GM18499 (cell line): Measurements from ENCODE around the gene EGFL8.
"Not testable (repeated sequence)": the region's sequence is repeated elsewhere in the genome, so short reads cannot be mapped to it uniquely, and the experiment has no call there.

Experiments used
- ATAC-seq: cut with Tn5 transposase; IDR thresholded peaks from one replicate; pipeline ENCODE4 v1.9.1; 2021; ENCODE audit warnings: moderate number of reproducible peaks; ENCODE audit not compliant: insufficient read depth, unreplicated experiment

The EGFL8 gene

DNA sequence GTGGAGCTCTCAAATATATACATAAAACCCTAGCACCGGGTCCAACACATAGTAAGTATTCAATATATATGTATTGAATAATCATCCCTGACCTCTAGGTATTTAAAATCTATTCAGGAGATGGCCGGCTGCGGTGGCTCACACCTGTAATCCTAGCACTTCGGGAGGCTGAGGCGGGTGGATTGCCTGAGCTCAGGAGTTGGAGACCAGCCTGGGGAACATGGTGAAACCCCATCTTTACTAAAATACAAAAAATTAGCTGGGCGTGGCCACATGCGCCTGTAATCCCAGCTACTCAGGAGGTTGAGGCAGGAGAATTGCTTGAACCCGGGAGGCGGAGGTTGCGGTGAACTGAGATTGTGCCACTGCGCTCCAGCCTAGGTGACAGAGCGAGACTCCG lies 28.7 kb downstream of the EGFL8 start:
- not testable (repeated sequence) for ATAC-seq

GRCh38 chr6:32194388-32194787 lies 30.0 kb downstream of the EGFL8 start:
- ATAC-seq, result no peak

DNA sequence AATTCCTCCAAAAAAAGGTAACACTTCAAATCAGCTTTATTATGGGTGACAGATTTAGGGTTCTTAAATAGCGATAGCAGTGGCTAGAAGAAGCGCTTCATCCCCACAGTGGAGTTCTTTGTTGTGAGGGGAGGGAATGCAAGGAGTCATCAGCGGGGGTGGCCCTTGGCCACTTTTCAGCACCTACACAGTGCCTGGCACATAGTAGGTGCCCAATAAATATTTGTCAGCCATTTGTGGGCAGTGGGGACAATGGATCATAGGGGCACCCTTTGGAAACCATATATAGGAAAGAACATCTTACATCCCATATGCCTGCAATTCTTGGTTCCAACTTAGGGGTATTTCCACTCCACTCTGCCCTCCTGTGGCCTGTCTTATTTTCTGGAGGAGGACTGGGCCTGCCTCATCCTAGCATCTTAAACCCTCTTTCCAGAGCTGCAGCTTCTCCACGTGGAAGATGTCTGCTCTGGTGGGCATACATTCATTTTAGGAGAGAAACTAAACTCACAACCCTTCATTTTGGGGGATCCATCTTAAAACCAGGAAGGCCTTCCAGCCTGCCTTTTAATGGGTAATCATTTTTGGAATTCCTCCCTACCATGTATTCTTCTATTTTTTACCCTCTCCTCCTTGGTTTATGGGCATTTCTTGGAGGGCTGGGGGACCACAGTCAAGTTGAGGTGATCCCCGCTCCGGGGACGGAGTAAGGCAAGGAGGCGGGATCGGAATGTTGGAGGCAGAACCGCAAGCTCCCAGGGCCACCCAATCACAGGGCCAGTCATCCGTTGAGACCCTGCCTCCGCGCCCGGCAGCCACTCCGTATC lies 30.6 kb downstream of the EGFL8 start:
- no peak for ATAC-seq

- ATAC-seq, result peak; percentile 60
Measured at GRCh38 chr6:32195652-32195901, 31.2 kb downstream of the EGFL8 start.

DNA sequence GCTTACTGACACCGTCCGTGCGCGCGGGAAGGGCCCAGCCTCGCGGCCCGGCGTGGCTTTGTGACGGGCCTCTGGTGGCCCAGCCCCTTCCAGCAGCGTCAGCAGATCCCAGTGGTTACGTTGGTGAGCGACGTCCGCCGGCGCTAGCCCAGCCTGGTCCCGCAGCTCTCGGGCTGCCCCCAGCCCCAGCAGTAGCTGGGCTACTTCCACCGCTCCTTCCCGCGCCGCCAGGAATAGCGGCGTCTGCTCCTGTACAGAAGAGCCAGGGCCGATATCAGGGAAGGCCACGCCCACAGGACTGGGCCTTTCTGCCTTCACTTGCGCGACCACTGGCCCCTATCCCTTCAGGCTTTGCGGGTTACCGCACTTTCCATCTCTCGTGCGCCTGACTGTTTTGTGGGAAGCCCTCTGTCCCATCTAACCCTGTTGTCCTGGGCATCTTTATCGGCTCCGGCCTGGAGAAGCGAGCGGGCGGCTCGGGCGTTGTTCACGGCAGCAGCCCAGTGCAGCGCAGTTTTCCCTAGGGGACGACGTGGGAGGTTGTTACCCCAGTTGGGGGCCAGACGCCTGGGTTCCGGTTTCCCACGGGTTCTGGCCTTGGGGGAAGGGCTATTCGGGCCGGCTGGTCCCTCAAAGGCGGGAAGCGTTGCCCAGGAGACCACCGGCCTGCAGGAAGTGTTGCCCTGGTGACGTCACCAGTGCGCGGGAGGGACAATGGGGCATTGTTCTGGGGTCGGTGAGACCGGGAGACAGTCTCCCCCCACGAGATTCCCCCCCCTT lies 31.7 kb downstream of the EGFL8 start:
- ATAC-seq, result peak; percentile 8

DNA sequence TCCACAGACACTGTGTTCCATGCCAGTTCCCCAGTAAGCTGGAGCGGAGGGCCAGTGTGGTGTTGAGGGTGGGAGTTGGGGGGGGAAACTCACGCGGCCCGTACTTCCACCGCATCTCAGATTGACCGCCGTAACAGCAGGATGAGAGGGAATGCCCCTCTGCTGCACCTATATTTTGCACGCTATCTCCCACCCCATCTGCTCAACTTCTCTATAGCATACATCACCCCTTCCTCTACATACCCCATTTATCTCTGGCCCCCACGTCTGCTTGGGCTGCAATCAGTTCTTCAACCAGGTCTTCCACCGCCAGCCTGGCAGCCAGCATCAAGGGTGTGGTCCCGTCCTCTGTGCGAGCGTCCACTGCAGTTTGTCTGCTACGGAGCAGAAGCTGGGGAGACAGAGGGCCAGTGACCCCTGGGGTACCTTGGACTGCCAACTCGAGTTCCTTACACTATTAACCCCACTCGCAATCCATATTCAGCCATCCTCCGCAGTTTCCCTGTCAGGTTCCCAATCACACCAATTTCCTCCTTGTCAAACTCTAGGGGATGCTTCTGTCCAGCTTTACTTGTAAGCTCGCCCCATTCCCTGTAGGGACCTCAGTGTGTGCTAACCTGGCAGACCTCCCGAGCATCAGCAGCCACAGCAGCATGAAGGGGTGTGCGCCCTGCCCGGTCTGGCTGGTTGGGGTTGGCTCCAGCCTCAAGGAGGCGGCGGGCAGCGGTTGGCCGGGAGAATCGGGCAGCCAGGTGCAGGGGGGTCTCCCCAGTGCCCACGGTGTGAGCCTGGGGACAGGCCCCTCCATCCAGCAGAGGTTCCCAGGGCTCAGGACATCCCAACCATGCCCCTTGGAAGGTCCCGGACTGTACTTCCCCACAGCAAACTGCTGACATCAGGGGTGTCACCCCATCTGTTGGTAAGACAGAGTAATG lies 32.6 kb downstream of the EGFL8 start:
- ATAC-seq, result no peak

DNA sequence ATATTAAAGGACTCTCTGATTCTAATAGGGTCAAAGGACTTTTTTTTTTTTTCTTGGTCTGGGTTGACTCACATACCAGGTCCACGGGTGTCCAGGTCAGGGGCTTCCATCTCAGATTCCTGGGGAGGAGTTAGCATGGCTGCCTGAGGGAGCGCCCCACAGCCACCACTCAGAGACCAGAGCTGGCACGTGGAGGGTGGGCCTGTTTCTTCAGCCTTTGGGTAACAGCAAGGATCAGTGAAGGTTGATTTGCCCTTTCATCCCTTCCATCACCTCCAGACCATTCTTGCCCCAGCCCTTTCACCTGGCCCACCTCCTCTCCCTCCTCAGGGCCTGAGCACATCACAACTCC lies 33.9 kb downstream of the EGFL8 start:
- no peak for ATAC-seq

- no peak for ATAC-seq
Measured at GRCh38 chr6:32198866-32199265, 34.5 kb downstream of the EGFL8 start.

DNA sequence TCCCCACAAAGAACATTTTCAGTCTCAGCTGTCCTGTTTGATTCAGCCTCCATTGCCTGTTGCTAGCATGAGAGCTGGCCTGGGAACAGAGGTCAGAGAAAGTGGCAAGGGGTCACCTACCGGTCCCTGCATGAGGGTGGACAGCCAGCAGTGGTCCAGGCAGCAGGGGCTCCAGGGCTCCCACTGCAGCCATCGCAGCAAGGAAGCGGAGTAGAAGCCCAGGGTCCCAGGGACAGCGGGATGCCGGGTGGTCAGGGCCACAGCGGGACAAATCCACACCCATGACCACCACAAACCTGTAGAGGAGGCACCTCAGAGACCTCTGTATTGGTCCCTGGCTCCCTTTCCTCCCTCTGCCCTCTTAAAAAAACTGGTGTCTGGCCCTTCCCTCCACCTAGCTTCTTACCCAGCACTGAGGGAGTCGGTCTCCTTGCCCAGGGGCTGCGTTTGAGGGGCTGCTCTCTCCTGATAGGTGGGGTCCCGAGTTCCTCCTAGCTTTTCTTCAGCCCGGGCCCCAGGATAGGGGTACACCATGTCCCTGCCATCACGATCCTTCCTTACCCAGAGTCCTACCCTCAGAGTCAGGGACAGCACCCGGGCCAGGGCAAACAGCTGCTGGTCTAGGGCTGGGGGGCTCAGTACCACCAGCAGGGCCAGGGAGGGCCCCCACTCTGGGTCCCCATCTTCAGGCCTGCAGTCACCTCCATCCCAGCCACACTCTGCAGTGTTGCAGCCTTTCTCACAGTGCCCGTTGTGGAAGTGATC lies 36.5 kb downstream of the EGFL8 start:
- ATAC-seq, result no peak

GRCh38 chr6:32202186-32202585 lies 37.8 kb downstream of the EGFL8 start:
- ATAC-seq, result no peak

GRCh38 chr6:32203426-32204267 lies 39.3 kb downstream of the EGFL8 start:
- ATAC-seq, result no peak

- no peak for ATAC-seq
Measured at GRCh38 chr6:32204268-32204715, 39.9 kb downstream of the EGFL8 start.

- ATAC-seq, result no peak
Measured at GRCh38 chr6:32208996-32209395, 44.6 kb downstream of the EGFL8 start.

DNA sequence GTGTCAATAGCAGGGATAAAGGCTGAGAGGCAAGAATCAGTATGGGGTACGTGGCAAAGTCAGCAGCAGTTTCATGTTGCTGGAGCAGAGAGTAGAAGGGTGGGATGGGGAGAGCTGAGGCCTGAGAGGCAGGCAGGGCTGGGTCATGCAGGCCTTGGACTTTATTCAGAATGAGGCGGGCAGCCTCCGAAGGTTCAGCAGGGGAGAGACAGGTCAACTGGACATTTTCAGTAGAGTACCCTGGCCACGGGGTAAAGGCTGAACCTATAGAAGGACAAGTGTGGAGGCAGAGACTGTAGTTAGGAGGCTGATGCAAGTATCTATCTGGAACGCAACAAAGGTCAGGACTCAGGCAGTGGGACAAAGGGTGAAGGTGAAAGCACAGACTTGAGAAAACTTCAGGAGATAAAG lies 45.8 kb downstream of the EGFL8 start:
- no peak for ATAC-seq

- not testable (repeated sequence) for ATAC-seq
Measured at GRCh38 chr6:32211432-32211831, 47.0 kb downstream of the EGFL8 start.

DNA sequence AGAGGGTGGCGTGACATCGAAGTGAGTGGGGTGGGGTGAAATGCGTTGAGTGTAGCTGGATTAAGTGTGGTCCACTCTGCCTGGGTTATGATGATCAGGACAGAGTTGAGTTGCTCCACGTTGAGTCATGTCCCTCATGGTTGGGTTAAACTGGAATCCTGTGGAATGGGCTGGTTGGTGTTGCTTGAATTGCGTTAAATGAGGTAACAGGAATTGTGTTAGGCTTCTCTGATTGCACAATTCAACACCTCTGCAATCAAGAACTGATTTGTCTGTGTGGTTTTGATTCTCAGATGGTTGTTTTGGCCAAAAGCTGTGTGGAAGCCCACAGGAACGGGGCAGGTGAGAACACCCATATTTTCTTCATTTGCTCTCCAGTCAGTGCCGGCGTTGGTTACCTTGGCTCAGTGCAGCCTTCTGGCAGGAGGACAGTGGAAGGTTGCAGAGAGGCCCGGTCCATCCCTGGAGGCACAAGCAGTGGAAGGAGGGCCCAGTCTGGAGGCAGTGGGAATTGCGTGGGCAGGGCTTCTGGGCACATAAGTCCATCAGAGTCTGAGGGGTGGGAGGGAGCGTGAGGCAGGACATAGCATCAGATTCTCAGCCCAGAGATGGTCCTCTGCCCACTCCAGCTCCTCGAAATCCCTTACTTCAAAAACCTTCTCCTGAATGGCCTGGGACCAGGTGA lies 47.8 kb downstream of the EGFL8 start:
- ATAC-seq, result no peak

- ATAC-seq, result no peak
Measured at GRCh38 chr6:32213649-32214048, 49.3 kb downstream of the EGFL8 start.

DNA sequence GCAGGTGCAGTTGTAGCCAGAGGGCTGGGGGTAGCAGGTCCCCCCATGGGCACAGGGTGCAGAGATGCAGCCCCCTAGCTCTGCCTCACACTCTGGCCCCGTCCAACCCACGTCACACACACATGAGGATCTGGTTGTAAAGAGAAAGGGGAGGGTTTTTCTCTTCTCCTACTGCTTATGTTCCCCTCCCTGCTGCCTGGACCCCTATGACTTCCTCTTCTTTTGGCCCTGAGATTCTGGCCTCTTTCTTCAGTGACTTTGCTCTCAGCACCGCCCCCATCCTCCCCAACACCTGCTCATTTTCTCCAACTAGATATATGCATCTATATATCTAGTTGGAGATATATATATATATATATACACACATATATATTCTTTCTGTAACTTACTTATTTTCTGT lies 49.7 kb downstream of the EGFL8 start:
- no peak for ATAC-seq

DNA sequence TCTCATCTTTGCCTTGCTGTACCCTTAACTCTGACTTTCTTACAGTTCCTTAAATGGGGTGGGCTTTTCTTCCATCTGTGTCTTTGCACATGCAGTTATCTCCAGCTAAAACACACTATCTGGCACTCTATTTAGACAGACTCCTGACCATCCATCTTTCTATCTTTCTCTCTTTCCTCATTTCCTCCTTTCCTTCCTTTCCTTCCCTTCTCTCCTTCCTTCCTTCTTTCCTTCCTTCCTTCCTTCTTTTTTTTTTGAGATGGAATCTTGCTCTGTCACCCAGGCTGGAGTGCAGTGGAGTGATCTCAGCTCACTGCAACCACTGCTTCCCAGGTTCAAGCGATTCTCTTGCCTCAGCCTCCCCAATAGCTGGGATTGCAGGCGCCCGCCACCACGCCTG lies 51.2 kb downstream of the EGFL8 start:
- no peak for ATAC-seq
